ENCODE measurements around the gene PRDM5. TPM values are rescaled to one million over a fixed set of nuclear protein-coding genes. Genes with fewer than 3 reads are reported as not detected.

PRDM5 gene
- total RNA-seq, 2 donors from 2014 or later, result 9.2 to 9.3 TPM

GRCh38 chr4:120862432-120862831, 60.1 kb downstream of the PRDM5 start:
- Histone ChIP-seq H3K27ac (no peak overlapping the region), H3K4me1 (no peaks in the 10 kb centered on the region), H3K27me3 (no peaks in the 10 kb centered on the region), H3K36me3 (no peaks in the 10 kb centered on the region), H3K9ac (ENCODE audit: low read depth in 2 of 2, low read length in 2 of 2) (no peak overlapping the region), H3K9me3 (no peaks in the 10 kb centered on the region), H3K4me3 (no peak overlapping the region)
- intact Hi-C loops (cut with DNase I), result no loop called here
- DNase-seq, result no peak
- no peak for TF ChIP-seq CTCF (IDR thresholded peaks at IDR 0.05)

- DNase-seq, result no peak
- intact Hi-C loops (cut with DNase I), result no loop called here
- Histone ChIP-seq H3K9me3 (no peaks in the 10 kb centered on the region), H3K9ac (ENCODE audit: low read depth in 2 of 2, low read length in 2 of 2) (no peak overlapping the region), H3K36me3 (no peaks in the 10 kb centered on the region), H3K4me1 (no peaks in the 10 kb centered on the region), H3K27me3 (no peaks in the 10 kb centered on the region), H3K27ac (no peak overlapping the region), H3K4me3 (no peak overlapping the region)
- no peak for TF ChIP-seq CTCF (IDR thresholded peaks at IDR 0.05)
These were observed 60.7 kb downstream of the PRDM5 start for GRCh38 chr4:120861852-120862251.

- TF ChIP-seq CTCF (IDR thresholded peaks at IDR 0.05), result no peak
- H3K4me1 ChIP-seq, result no peaks in the 10 kb centered on the region
- no peaks in the 10 kb centered on the region for H3K27me3 ChIP-seq
- H3K9ac ChIP-seq (ENCODE audit: low read depth in 2 of 2, low read length in 2 of 2), result no peak overlapping the region
- H3K4me3 ChIP-seq, result no peak overlapping the region
- H3K27ac ChIP-seq, result no peak overlapping the region
- no peaks in the 10 kb centered on the region for H3K9me3 ChIP-seq
- intact Hi-C loops (cut with DNase I), result no loop called here
- H3K36me3 ChIP-seq, result no peaks in the 10 kb centered on the region
- no peak for DNase-seq
These were observed 63.8 kb downstream of the PRDM5 start for GRCh38 chr4:120858776-120859175.

GRCh38 chr4:120857312-120857711, 65.2 kb downstream of the PRDM5 start:
- intact Hi-C loops (cut with DNase I), result no loop called here
- no peak overlapping the region for H3K27ac ChIP-seq

GRCh38 chr4:120856294-120856693, 66.2 kb downstream of the PRDM5 start:
- Histone ChIP-seq H3K9ac (ENCODE audit: low read depth in 2 of 2, low read length in 2 of 2) (no peak overlapping the region), H3K27me3 (no peaks in the 10 kb centered on the region), H3K4me1 (no peaks in the 10 kb centered on the region), H3K9me3 (no peaks in the 10 kb centered on the region), H3K36me3 (no peaks in the 10 kb centered on the region), H3K27ac (no peak overlapping the region), H3K4me3 (no peak overlapping the region)
- TF ChIP-seq CTCF (IDR thresholded peaks at IDR 0.05), result no peak
- no peak for DNase-seq
- intact Hi-C loops (cut with DNase I), result no loop called here

More at GRCh38 chr4:120857312-120857711, 65.2 kb downstream of the PRDM5 start:
- Histone ChIP-seq H3K4me3 (no peak overlapping the region), H3K4me1 (no peaks in the 10 kb centered on the region), H3K9me3 (no peaks in the 10 kb centered on the region), H3K9ac (ENCODE audit: low read depth in 2 of 2, low read length in 2 of 2) (no peak overlapping the region), H3K36me3 (no peaks in the 10 kb centered on the region), H3K27me3 (no peaks in the 10 kb centered on the region)
- no peak for DNase-seq
- TF ChIP-seq CTCF (IDR thresholded peaks at IDR 0.05), result no peak
